GM12891 (cell line): ENCODE data around the gene ISYNA1.
A peak's percentile ranks its signal among the peaks of the same experiment; 100 is the strongest.

Experiments used
- DNase-seq: peaks from one replicate; pipeline ENCODE4 v3.0.0; 2011; ENCODE audit warnings: low spot score; ENCODE audit not compliant: insufficient read length
- FAIRE-seq: peaks from 2 replicates; lab custom pipeline; 2011; peaks lifted over from hg19 to GRCh38; lab: Jason Lieb, UNC
- PAX5 ChIP-seq: IDR thresholded peaks from 2 replicates; pipeline ENCODE4 v1.6.1; 2011; ENCODE audit warnings: low read length, moderate library complexity, mild to moderate bottlenecking; ENCODE audit not compliant: insufficient read depth, severe bottlenecking
- POLR2A ChIP-seq: IDR thresholded peaks from 2 replicates; pipeline ENCODE4 v1.6.1; 2011; ENCODE audit warnings: low read depth, low read length, control low read depth
- POLR2AphosphoS5 ChIP-seq: IDR thresholded peaks from 2 replicates; pipeline ENCODE4 v1.6.1; 2011; ENCODE audit warnings: low read depth, low read length, control low read depth
- POU2F2 ChIP-seq: IDR thresholded peaks from 2 replicates; pipeline ENCODE4 v1.6.1; 2011; ENCODE audit warnings: low read depth, mild to moderate bottlenecking, control low read depth, low read length, moderate library complexity
- SPI1 ChIP-seq: IDR thresholded peaks from 2 replicates; pipeline ENCODE4 v1.6.1; 2011; ENCODE audit warnings: low read depth, low read length, control low read depth
- TAF1 ChIP-seq: IDR thresholded peaks from 2 replicates; pipeline ENCODE4 v1.6.1; 2011; ENCODE audit warnings: low read depth, low read length, control low read depth

ISYNA1 gene

DNA sequence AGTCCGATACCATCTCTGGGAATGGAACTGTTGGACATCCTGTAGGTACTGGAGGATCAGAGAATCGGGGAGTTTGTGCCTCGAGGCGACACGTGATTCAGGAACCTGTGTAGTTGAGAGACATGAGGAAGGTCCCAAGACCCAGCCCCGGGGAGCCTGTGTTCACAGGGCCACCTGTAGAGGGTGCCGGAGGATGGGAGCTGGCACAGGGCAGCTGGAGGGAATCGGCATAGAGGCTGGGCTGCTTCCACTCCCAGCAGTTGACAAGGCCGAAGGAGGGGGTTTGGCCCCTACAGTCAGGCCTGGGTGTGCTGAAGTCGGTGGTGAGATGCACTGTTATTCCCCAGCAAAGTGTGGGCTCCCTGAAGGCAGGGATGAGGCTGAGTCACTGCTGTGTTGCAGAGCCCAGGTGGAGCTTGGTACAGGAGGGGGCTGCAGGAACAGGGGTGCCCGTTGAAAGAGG, 2.5 kb upstream of the ISYNA1 start:
- peak; percentile 50 for DNase-seq

GRCh38 chr19:18439910-18440237, 1.9 kb upstream of the ISYNA1 start:
- DNase-seq (no peak), FAIRE-seq (no peak)
- TF ChIP-seq POU2F2 (no peak), POLR2AphosphoS5 (no peak), SPI1 (no peak), PAX5 (no peak), POLR2A (no peak; the same call in 1 of the 2 replicates), TAF1 (no peak)

More for the DNA sequence above, 2.5 kb upstream of the ISYNA1 start:
- FAIRE-seq = no peak
- TF ChIP-seq POLR2A = no peak
- TF ChIP-seq POU2F2 = 0 out of 2 replicates have a peak, but pooled peaks have one; percentile 10

GRCh38 chr19:18439025-18439909, 1.3 kb upstream of the ISYNA1 start:
- TF ChIP-seq POU2F2 (peak; percentile 34; the same call in 1 of the 2 replicates), SPI1 (no peak)
- FAIRE-seq (no peak), DNase-seq (no peak)

DNA sequence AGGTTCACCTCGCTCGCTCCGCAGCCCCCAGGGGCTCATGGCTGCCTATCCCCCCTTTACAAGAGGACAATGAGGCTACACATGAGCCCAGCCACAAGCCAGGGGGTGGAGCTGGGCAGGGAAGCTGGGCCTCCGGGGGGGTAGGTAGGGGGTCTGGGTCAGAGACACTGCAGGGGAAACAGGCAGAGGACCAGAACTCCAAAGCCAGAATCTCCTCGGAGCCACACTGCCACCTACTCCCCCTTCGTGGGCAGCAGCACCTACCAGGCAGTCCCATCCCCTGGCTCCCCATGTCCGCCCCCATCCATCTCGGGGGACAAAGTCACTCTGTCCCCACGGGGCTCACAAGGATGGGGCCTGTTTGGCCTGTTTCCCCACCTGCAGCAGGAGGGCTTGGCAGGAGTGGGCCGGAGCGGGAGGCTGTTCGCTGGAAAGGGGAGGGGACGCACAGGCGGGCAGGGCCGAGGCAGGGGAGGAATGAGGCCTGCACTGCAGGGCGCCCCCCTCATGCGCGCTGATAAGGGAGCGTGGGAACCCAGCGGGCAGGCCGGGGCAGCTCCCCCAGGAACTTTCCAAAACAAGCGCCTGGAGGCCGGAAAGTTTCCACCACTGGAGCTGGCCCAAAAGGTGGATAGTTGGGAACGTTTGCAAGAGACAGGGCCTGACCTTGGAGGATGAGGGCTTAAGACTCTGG, 545 bp upstream of the ISYNA1 start:
- TF ChIP-seq TAF1 (no peak), SPI1 (no peak), PAX5 (no peak), POU2F2 (no peak), POLR2AphosphoS5 (peak; percentile 41; the same call in 1 of the 2 replicates), POLR2A (no peak; the same call in 1 of the 2 replicates)
- DNase-seq (no peak), FAIRE-seq (no peak)

DNA sequence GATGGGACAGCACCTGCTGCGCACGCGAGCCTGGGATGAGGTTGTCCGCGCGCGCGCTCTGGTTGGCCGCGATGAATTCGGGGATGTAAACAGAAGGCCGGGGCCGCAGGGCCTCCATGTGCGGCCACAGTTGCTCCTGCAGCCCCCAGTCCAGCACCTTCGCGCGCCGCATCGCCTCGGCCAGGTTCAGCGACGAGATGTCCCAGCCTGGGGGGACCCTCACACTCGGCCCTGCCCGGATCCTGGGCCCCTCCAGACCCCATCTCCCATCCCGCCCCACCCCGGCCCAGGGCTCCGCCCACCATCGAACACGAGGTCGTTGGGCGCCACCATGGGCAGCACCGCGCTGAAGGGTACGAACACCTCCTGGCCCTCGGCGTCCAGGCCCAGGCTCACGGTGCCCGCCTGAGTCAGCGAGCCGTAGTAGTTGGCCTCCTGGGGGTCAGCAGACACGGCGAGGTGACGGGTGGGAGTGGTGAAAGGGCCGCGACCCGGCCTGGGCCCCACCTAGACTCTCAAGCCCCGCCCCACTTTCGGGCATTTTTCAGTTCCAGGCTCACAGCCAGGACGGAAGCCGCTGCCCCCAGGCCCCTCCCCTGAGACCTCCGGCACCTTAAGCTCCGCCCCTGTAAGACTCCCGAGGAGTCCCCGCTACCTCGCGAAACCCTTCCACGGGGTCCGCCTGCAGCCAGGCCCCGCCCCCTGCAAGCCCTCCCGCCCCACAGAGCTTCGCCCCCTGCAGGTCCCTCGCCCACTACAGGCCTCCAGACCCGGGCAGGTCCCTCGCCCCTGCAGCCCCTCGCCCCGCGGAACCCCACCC, 1.1 kb downstream of the ISYNA1 start:
- TF ChIP-seq SPI1 (no peak), TAF1 (no peak), POLR2AphosphoS5 (no peak), POU2F2 (no peak), POLR2A (no peak)
- DNase-seq (peak; percentile 91), FAIRE-seq (peak; percentile 81)

GRCh38 chr19:18435842-18436670, 1.9 kb downstream of the ISYNA1 start:
- TF ChIP-seq TAF1 (no peak), POLR2AphosphoS5 (no peak), SPI1 (no peak), POU2F2 (no peak), POLR2A (no peak), PAX5 (no peak)
- FAIRE-seq = peak; percentile 55
- no peak for DNase-seq

DNA sequence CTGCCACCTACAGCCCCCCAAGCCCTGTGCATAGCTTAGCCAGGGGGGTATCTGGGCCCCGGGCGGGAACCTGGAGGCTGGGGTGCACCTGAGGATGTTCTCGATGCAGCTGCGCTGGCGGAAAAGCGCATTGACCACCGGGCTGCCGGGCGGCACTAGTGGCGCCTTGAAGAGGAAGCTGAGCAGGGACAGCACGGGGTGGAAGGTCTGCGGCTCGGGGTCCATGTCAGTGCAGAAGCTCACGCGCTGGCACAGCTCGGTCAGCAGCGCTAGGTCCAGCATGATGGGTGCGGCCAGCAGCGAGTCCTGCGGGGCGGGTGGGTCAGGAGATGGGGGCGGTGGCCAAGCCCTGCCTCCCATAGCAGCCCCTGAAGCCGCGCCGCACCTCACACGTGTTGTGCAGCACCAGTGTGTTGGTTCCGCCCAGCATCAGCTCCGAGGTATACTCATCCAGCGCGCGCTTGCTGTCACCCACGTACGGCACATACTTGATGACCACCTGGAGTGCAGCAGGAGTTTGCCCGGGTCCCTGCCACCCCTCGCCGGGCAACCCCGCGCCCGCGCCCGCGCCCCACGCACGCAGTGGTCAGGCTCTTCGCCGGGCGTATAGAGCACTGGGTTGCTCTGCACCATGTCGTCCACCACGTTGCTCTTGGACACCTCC, 2.6 kb downstream of the ISYNA1 start:
- DNase-seq (no peak), FAIRE-seq (no peak)
- TF ChIP-seq POU2F2 (no peak), POLR2AphosphoS5 (no peak), SPI1 (no peak), PAX5 (no peak), TAF1 (no peak), POLR2A (no peak)

GRCh38 chr19:18434411-18435175, 3.3 kb downstream of the ISYNA1 start:
- DNase-seq = no peak
- TF ChIP-seq TAF1 (no peak), POLR2A (no peak), PAX5 (no peak), SPI1 (no peak), POU2F2 (no peak), POLR2AphosphoS5 (no peak)
- FAIRE-seq = no peak
